NCI-H1930 (cell line): ENCODE measurements around the gene SVEP1.
"Not testable (repeated sequence)": the region's sequence is repeated elsewhere in the genome, so short reads cannot be mapped to it uniquely, and the experiment has no call there.

ENCODE experiments used
- DNase-seq, 2 experiments: peaks; one replicate each; lab custom pipeline; 2025; lab: John Stamatoyannopoulos, UW

Gene SVEP1

GRCh38 chr9:110444911-110445310 is 134.6 kb downstream of the SVEP1 start:
- DNase-seq: no peak

GRCh38 chr9:110443866-110444220 is 135.7 kb downstream of the SVEP1 start:
- no peak for DNase-seq

GRCh38 chr9:110443146-110443865 is 136.2 kb downstream of the SVEP1 start:
- peak; percentile 22 to 32 for DNase-seq

GRCh38 chr9:110440796-110441195 is 138.7 kb downstream of the SVEP1 start:
- DNase-seq: no peak

GRCh38 chr9:110440172-110440571 is 139.4 kb downstream of the SVEP1 start:
- no peak for DNase-seq

GRCh38 chr9:110432253-110432652 is 147.3 kb downstream of the SVEP1 start:
- no peak for DNase-seq

- DNase-seq: no peak
These were observed 150.1 kb downstream of the SVEP1 start for GRCh38 chr9:110429453-110429852.

- DNase-seq: peak; percentile 23 to 45
These were observed 151.9 kb downstream of the SVEP1 start for GRCh38 chr9:110427497-110428104.

GRCh38 chr9:110426052-110426709 is 153.4 kb downstream of the SVEP1 start:
- no peak for DNase-seq

- DNase-seq: no peak
These were observed 165.1 kb downstream of the SVEP1 start for GRCh38 chr9:110414471-110414870.

- no peak for DNase-seq
These were observed 168.6 kb downstream of the SVEP1 start for GRCh38 chr9:110410961-110411360.

GRCh38 chr9:110408598-110408997 is 170.9 kb downstream of the SVEP1 start:
- no peak for DNase-seq

GRCh38 chr9:110405858-110406443 is 173.6 kb downstream of the SVEP1 start:
- DNase-seq: no peak

GRCh38 chr9:110404473-110404872 is 175.1 kb downstream of the SVEP1 start:
- DNase-seq: no peak

- no peak for DNase-seq
These were observed 179.6 kb downstream of the SVEP1 start for GRCh38 chr9:110399983-110400382.

- not testable (repeated sequence) for DNase-seq
These were observed 180.5 kb downstream of the SVEP1 start for GRCh38 chr9:110398992-110399391.

GRCh38 chr9:110391826-110392485 is 187.6 kb downstream of the SVEP1 start:
- no peak for DNase-seq

- DNase-seq: no peak
These were observed 190.3 kb downstream of the SVEP1 start for GRCh38 chr9:110389148-110389750.

GRCh38 chr9:110383491-110383890 is 196.1 kb downstream of the SVEP1 start:
- DNase-seq: no peak

GRCh38 chr9:110382731-110383130 is 196.8 kb downstream of the SVEP1 start:
- DNase-seq: no peak

- DNase-seq: no peak
These were observed 208.0 kb downstream of the SVEP1 start for GRCh38 chr9:110371411-110372007.

GRCh38 chr9:110370315-110370714 is 209.2 kb downstream of the SVEP1 start:
- no peak for DNase-seq
